Measurements from ENCODE around the gene COL6A5. TPM values are rescaled to one million over a fixed set of nuclear protein-coding genes. Genes with fewer than 3 reads are reported as not detected.
"Not testable (repeated sequence)": the region's sequence is repeated elsewhere in the genome, so short reads cannot be mapped to it uniquely, and the experiment has no call there.

The COL6A5 gene
- polyA plus RNA-seq, 4 donors, result 0.01 to 2.5 TPM; not detected in 2

GRCh38 chr3:130341388-130341787, 4.1 kb upstream of the COL6A5 start:
- H3K36me3 ChIP-seq (ENCODE audit: control insufficient read depth in 3 of 3, insufficient read depth in 2 of 3, low read depth in 1 of 3, low read length in 3 of 3), result no peaks in the 10 kb centered on the region
- no peak for FAIRE-seq
- DNase-seq, result no peak
- peaks cover 0 to 5% of the 10 kb centered on the region in 2 donors for H3K9me3 ChIP-seq (ENCODE audit: control insufficient read depth in 2 of 2, insufficient read depth in 1 of 2, low read depth in 1 of 2, low read length in 1 of 2)
- no peak overlapping the region for H3K4me3 ChIP-seq (ENCODE audit: low read depth in 1 of 3, low read length in 3 of 3)
- H3K27ac ChIP-seq (ENCODE audit: low read depth in 1 of 3, low read length in 2 of 3), result no peak overlapping the region
- no peaks in the 10 kb centered on the region for H3K4me1 ChIP-seq (ENCODE audit: control insufficient read depth in 3 of 3, insufficient read depth in 2 of 3, low read depth in 1 of 3, low read length in 2 of 3)
- H3K27me3 ChIP-seq (ENCODE audit: control insufficient read depth in 3 of 3, insufficient read depth in 3 of 3, low read length in 3 of 3), result peaks cover 4 to 20% (median 8%) of the 10 kb centered on the region in 3 donors

- no peak overlapping the region for H3K4me3 ChIP-seq (ENCODE audit: low read depth in 1 of 3, low read length in 3 of 3)
- H3K36me3 ChIP-seq (ENCODE audit: control insufficient read depth in 3 of 3, insufficient read depth in 2 of 3, low read depth in 1 of 3, low read length in 3 of 3), result no peaks in the 10 kb centered on the region
- H3K27me3 ChIP-seq (ENCODE audit: control insufficient read depth in 3 of 3, insufficient read depth in 3 of 3, low read length in 3 of 3), result peaks cover 4 to 22% (median 8%) of the 10 kb centered on the region in 3 donors
- WGBS, 3 donors, result 68 to 80% (median 73%) methylated on average over 4 of the region's 4 CpGs
- H3K9me3 ChIP-seq (ENCODE audit: control insufficient read depth in 2 of 2, insufficient read depth in 1 of 2, low read depth in 1 of 2, low read length in 1 of 2), result peaks cover 0 to 5% of the 10 kb centered on the region in 2 donors
- DNase-seq, result no peak
- no peaks in the 10 kb centered on the region for H3K4me1 ChIP-seq (ENCODE audit: control insufficient read depth in 3 of 3, insufficient read depth in 2 of 3, low read depth in 1 of 3, low read length in 2 of 3)
- no peak for FAIRE-seq
- H3K27ac ChIP-seq (ENCODE audit: low read depth in 1 of 3, low read length in 2 of 3), result no peak overlapping the region
These were observed 3.6 kb upstream of the COL6A5 start for GRCh38 chr3:130341882-130342281.

GRCh38 chr3:130342821-130343661, 2.4 kb upstream of the COL6A5 start:
- Histone ChIP-seq H3K4me1 (ENCODE audit: control insufficient read depth in 3 of 3, insufficient read depth in 2 of 3, low read depth in 1 of 3, low read length in 2 of 3) (no peaks in the 10 kb centered on the region), H3K9me3 (ENCODE audit: control insufficient read depth in 2 of 2, insufficient read depth in 1 of 2, low read depth in 1 of 2, low read length in 1 of 2) (no peaks in the 10 kb centered on the region), H3K36me3 (ENCODE audit: control insufficient read depth in 3 of 3, insufficient read depth in 2 of 3, low read depth in 1 of 3, low read length in 3 of 3) (no peaks in the 10 kb centered on the region), H3K27ac (ENCODE audit: low read depth in 1 of 3, low read length in 2 of 3) (no peak overlapping the region), H3K27me3 (ENCODE audit: control insufficient read depth in 3 of 3, insufficient read depth in 3 of 3, low read length in 3 of 3) (peaks cover 4 to 22% (median 12%) of the 10 kb centered on the region in 3 donors), H3K4me3 (ENCODE audit: low read depth in 1 of 3, low read length in 3 of 3) (no peak overlapping the region)
- DNase-seq (no peak), FAIRE-seq (no peak)
- WGBS, 3 donors, result 66 to 72% (median 70%) methylated on average over 7 of the region's 7 CpGs

- peaks cover 4 to 22% (median 12%) of the 10 kb centered on the region in 3 donors for H3K27me3 ChIP-seq (ENCODE audit: control insufficient read depth in 3 of 3, insufficient read depth in 3 of 3, low read length in 3 of 3)
- not testable (repeated sequence) for FAIRE-seq
These were observed 2.8 kb downstream of the COL6A5 start for GRCh38 chr3:130348258-130348657.

GRCh38 chr3:130354430-130354829, 9.0 kb downstream of the COL6A5 start:
- no peaks in the 10 kb centered on the region for H3K9me3 ChIP-seq (ENCODE audit: control insufficient read depth in 2 of 2, insufficient read depth in 1 of 2, low read depth in 1 of 2, low read length in 1 of 2)
- no peaks in the 10 kb centered on the region for H3K27me3 ChIP-seq (ENCODE audit: control insufficient read depth in 3 of 3, insufficient read depth in 3 of 3, low read length in 3 of 3)
- FAIRE-seq (no peak), DNase-seq (no peak)
- no peak overlapping the region for H3K27ac ChIP-seq (ENCODE audit: low read depth in 1 of 3, low read length in 2 of 3)
- H3K36me3 ChIP-seq (ENCODE audit: control insufficient read depth in 3 of 3, insufficient read depth in 2 of 3, low read depth in 1 of 3, low read length in 3 of 3), result no peaks in the 10 kb centered on the region
- WGBS, 3 donors, result 61 to 73% (median 66%) methylated on average over 5 of the region's 5 CpGs
- no peak overlapping the region for H3K4me3 ChIP-seq (ENCODE audit: low read depth in 1 of 3, low read length in 3 of 3)
- no peaks in the 10 kb centered on the region for H3K4me1 ChIP-seq (ENCODE audit: control insufficient read depth in 3 of 3, insufficient read depth in 2 of 3, low read depth in 1 of 3, low read length in 2 of 3)

More at GRCh38 chr3:130348258-130348657, 2.8 kb downstream of the COL6A5 start:
- not testable (repeated sequence) for H3K27ac ChIP-seq (ENCODE audit: low read depth in 1 of 3, low read length in 2 of 3); H3K9me3 ChIP-seq (ENCODE audit: control insufficient read depth in 2 of 2, insufficient read depth in 1 of 2, low read depth in 1 of 2, low read length in 1 of 2); H3K4me1 ChIP-seq (ENCODE audit: control insufficient read depth in 3 of 3, insufficient read depth in 2 of 3, low read depth in 1 of 3, low read length in 2 of 3); H3K36me3 ChIP-seq (ENCODE audit: control insufficient read depth in 3 of 3, insufficient read depth in 2 of 3, low read depth in 1 of 3, low read length in 3 of 3); DNase-seq; H3K4me3 ChIP-seq (ENCODE audit: low read depth in 1 of 3, low read length in 3 of 3)
- WGBS, 3 donors, result 83 to 96% (median 86%) methylated on average over 2 of the region's 2 CpGs

- DNase-seq (no peak), FAIRE-seq (no peak)
- WGBS, 3 donors, result 60 to 72% (median 66%) methylated on average over 3 of the region's 3 CpGs
- Histone ChIP-seq H3K36me3 (ENCODE audit: control insufficient read depth in 3 of 3, insufficient read depth in 2 of 3, low read depth in 1 of 3, low read length in 3 of 3) (no peaks in the 10 kb centered on the region), H3K4me3 (ENCODE audit: low read depth in 1 of 3, low read length in 3 of 3) (no peak overlapping the region), H3K27ac (ENCODE audit: low read depth in 1 of 3, low read length in 2 of 3) (no peak overlapping the region), H3K27me3 (ENCODE audit: control insufficient read depth in 3 of 3, insufficient read depth in 3 of 3, low read length in 3 of 3) (no peaks in the 10 kb centered on the region), H3K4me1 (ENCODE audit: control insufficient read depth in 3 of 3, insufficient read depth in 2 of 3, low read depth in 1 of 3, low read length in 2 of 3) (no peaks in the 10 kb centered on the region), H3K9me3 (ENCODE audit: control insufficient read depth in 2 of 2, insufficient read depth in 1 of 2, low read depth in 1 of 2, low read length in 1 of 2) (no peaks in the 10 kb centered on the region)
These were observed 28.6 kb downstream of the COL6A5 start for GRCh38 chr3:130374033-130374432.

- WGBS, 3 donors, result 62 to 83% (median 67%) methylated on average over 1 of the region's 1 CpG
- H3K4me3 ChIP-seq (ENCODE audit: low read depth in 1 of 3, low read length in 3 of 3), result no peak overlapping the region
- no peaks in the 10 kb centered on the region for H3K4me1 ChIP-seq (ENCODE audit: control insufficient read depth in 3 of 3, insufficient read depth in 2 of 3, low read depth in 1 of 3, low read length in 2 of 3)
- FAIRE-seq (no peak), DNase-seq (no peak)
- no peaks in the 10 kb centered on the region for H3K27me3 ChIP-seq (ENCODE audit: control insufficient read depth in 3 of 3, insufficient read depth in 3 of 3, low read length in 3 of 3)
- H3K36me3 ChIP-seq (ENCODE audit: control insufficient read depth in 3 of 3, insufficient read depth in 2 of 3, low read depth in 1 of 3, low read length in 3 of 3), result no peaks in the 10 kb centered on the region
- H3K9me3 ChIP-seq (ENCODE audit: control insufficient read depth in 2 of 2, insufficient read depth in 1 of 2, low read depth in 1 of 2, low read length in 1 of 2), result no peaks in the 10 kb centered on the region
- no peak overlapping the region for H3K27ac ChIP-seq (ENCODE audit: low read depth in 1 of 3, low read length in 2 of 3)
These were observed 29.4 kb downstream of the COL6A5 start for GRCh38 chr3:130374908-130375307.

GRCh38 chr3:130377960-130378676, 32.6 kb downstream of the COL6A5 start:
- WGBS, 3 donors, result 68 to 73% (median 72%) methylated on average over 1 of the region's 1 CpG
- Histone ChIP-seq H3K27me3 (ENCODE audit: control insufficient read depth in 3 of 3, insufficient read depth in 3 of 3, low read length in 3 of 3) (no peaks in the 10 kb centered on the region), H3K9me3 (ENCODE audit: control insufficient read depth in 2 of 2, insufficient read depth in 1 of 2, low read depth in 1 of 2, low read length in 1 of 2) (no peaks in the 10 kb centered on the region), H3K36me3 (ENCODE audit: control insufficient read depth in 3 of 3, insufficient read depth in 2 of 3, low read depth in 1 of 3, low read length in 3 of 3) (no peaks in the 10 kb centered on the region), H3K4me1 (ENCODE audit: control insufficient read depth in 3 of 3, insufficient read depth in 2 of 3, low read depth in 1 of 3, low read length in 2 of 3) (no peaks in the 10 kb centered on the region), H3K4me3 (ENCODE audit: low read depth in 1 of 3, low read length in 3 of 3) (no peak overlapping the region), H3K27ac (ENCODE audit: low read depth in 1 of 3, low read length in 2 of 3) (no peak overlapping the region)
- no peak for FAIRE-seq
- DNase-seq, result no peak

Measured in small intestine (tissue), 7 donors.